Left ventricle myocardium inferior (tissue), 1 donor: ENCODE measurements around the gene ROBO4. TPM values are rescaled to one million over a fixed set of nuclear protein-coding genes. Genes with fewer than 3 reads are reported as not detected.
A peak's percentile ranks its signal among the peaks of the same experiment; 100 is the strongest.

Source experiments
- DNase-seq: peaks from one replicate; pipeline ENCODE4 v3.0.0-alpha.2; 2020
- H3K27ac ChIP-seq: fragments of 200-600 bp; replicated peaks from 2 replicates; pipeline ENCODE4 v1.8.0; 2021
- H3K27me3 ChIP-seq: fragments of 200-600 bp; 2 replicates; pipeline ENCODE4 v1.8.0; 2021; ENCODE audit warnings: low read depth
- H3K36me3 ChIP-seq: fragments of 200-600 bp; 2 replicates; pipeline ENCODE4 v1.8.0; 2021
- H3K4me1 ChIP-seq: fragments of 200-600 bp; 2 replicates; pipeline ENCODE4 v1.8.0; 2021
- H3K4me3 ChIP-seq: fragments of 200-600 bp; 2 replicates; pipeline ENCODE4 v1.8.0; 2021; ENCODE audit warnings: mild to moderate bottlenecking, moderate library complexity
- H3K9me3 ChIP-seq: fragments of 200-600 bp; replicated peaks from 2 replicates; pipeline ENCODE4 v1.8.0; 2021
- CTCF ChIP-seq: fragments of 200-600 bp; IDR thresholded peaks from 2 replicates; pipeline ENCODE4 v1.8.0; 2021; ENCODE audit warnings: antibody characterized with exemption, mild to moderate bottlenecking, borderline replicate concordance
- intact Hi-C: fragments of 100-400 bp; cut with micrococcal nuclease; formaldehyde crosslinking; loops from one replicate; pipeline ENCODE4 v1.11.0; 2022
- total RNA-seq: library from RNA; stranded (reverse); fragmentation: NEBNext Ultra II Directional; extraction: Animal tissue kit (Norgen Biotek cat#: 25700); gene quantifications from one replicate; pipeline ENCODE4 v1.2.1, GENCODE V29; 2021
- donor health status: DM: no; HTN: yes; CAD: no; lungs with severe emphysema.

Gene ROBO4
- total RNA-seq, 1 donor from 2014 or later, result 20.7 TPM

DNA sequence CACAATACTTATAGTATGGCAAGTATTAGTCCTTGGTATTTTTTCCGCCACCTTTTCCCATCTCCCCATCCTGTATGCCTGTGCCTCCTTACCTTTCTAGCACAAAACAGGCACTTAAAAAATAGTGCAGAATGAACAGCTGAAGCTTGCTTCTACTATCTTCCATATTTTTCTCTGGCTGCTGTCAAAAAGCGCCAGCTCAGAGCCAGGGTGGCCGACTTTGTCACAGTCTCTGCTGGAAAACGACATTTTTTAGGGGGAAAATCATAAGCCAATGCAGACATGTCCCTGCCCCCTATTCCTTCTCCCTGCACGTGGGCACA lies 58.9 kb downstream of the ROBO4 start:
- peak overlapping the region; percentile 60 for H3K4me3 ChIP-seq
- intact Hi-C loops, result loop anchor here (5.0 to 10.0 kb wide), 2 partner anchors 74 to 171 kb away; partner anchors contain the start of gene ESAM
- H3K27me3 ChIP-seq, result peaks cover 76% of the 10 kb centered on the region
- no peak for DNase-seq
- peaks cover 34% of the 10 kb centered on the region for H3K4me1 ChIP-seq
- no peaks in the 10 kb centered on the region for H3K36me3 ChIP-seq
- no peak for TF ChIP-seq CTCF
- no peak overlapping the region for H3K27ac ChIP-seq
- H3K9me3 ChIP-seq, result no peaks in the 10 kb centered on the region

- no peak for DNase-seq
- no peak for TF ChIP-seq CTCF
- Histone ChIP-seq H3K36me3 (no peaks in the 10 kb centered on the region), H3K9me3 (no peaks in the 10 kb centered on the region), H3K27me3 (peaks cover 76% of the 10 kb centered on the region), H3K4me1 (peaks cover 25% of the 10 kb centered on the region), H3K27ac (no peak overlapping the region), H3K4me3 (no peak overlapping the region)
- intact Hi-C loops, result loop anchor here (5.0 to 10.0 kb wide), 2 partner anchors 73 to 170 kb away; partner anchors contain the start of gene ESAM
These were observed 60.2 kb downstream of the ROBO4 start for GRCh38 chr11:124837491-124837856.

DNA sequence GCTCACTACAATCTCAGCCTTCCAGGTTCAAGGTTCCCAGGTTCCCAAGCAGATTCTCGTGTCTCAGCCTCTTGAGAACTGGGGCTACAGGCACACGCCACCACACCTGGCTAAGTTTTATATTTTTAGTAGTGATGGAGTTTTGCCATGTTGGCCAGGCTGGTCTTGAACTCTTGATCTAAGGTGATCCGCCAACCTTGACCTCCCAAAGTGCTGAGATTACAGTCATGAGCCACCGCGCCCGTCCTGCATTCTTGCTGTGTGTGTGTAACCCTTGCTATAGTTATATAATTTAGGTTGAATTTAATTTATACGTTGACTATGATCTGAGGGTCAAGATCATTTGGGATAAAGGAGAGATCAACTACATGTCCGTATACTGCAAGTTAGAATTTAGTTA lies 61.7 kb downstream of the ROBO4 start:
- Histone ChIP-seq H3K36me3 (no peaks in the 10 kb centered on the region), H3K4me3 (peak overlapping the region; percentile 59), H3K27ac (no peak overlapping the region), H3K9me3 (no peaks in the 10 kb centered on the region), H3K27me3 (peaks cover 74% of the 10 kb centered on the region), H3K4me1 (peaks cover 25% of the 10 kb centered on the region)
- intact Hi-C loops, result loop anchor here (5.0 to 10.0 kb wide), 2 partner anchors 71 to 169 kb away; partner anchors contain the start of gene ESAM
- no peak for DNase-seq
- TF ChIP-seq CTCF, result no peak

GRCh38 chr11:124834526-124835180 lies 63.0 kb downstream of the ROBO4 start:
- intact Hi-C loops, result loop anchor here (5.0 to 10.0 kb wide), 2 partner anchors 70 to 167 kb away; partner anchors contain the start of gene ESAM
- no peak overlapping the region for H3K27ac ChIP-seq
- DNase-seq, result no peak
- no peaks in the 10 kb centered on the region for H3K9me3 ChIP-seq
- H3K36me3 ChIP-seq, result no peaks in the 10 kb centered on the region
- TF ChIP-seq CTCF, result no peak
- H3K27me3 ChIP-seq, result peaks cover 61% of the 10 kb centered on the region
- peaks cover 19% of the 10 kb centered on the region for H3K4me1 ChIP-seq
- no peak overlapping the region for H3K4me3 ChIP-seq

Other genes starting within 250 kb of the ROBO4 start
- 68.8 TPM for gene SIAE, start 224.1 kb downstream of the ROBO4 start, total RNA-seq
- 3.0 TPM for gene SPA17, start 224.0 kb downstream of the ROBO4 start, total RNA-seq
- gene NRGN, start 157.9 kb downstream of the ROBO4 start, total RNA-seq, result 5.0 TPM
- 1.2 TPM for gene VSIG2, start 145.6 kb downstream of the ROBO4 start, total RNA-seq
- gene ESAM, start 135.6 kb downstream of the ROBO4 start, total RNA-seq, result 40.0 TPM
- 2.7 TPM for gene MSANTD2, start 97.5 kb downstream of the ROBO4 start, total RNA-seq
- 3.9 TPM for gene ROBO3, start 32.4 kb downstream of the ROBO4 start, total RNA-seq
- not detected for gene HEPN1, start 21.4 kb upstream of the ROBO4 start, total RNA-seq
- not detected for gene HEPACAM, start 38.2 kb upstream of the ROBO4 start, total RNA-seq
- 0.25 TPM for gene CCDC15, start 56.3 kb upstream of the ROBO4 start, total RNA-seq
- 2.4 TPM for gene SLC37A2, start 165.4 kb upstream of the ROBO4 start, total RNA-seq
- gene TMEM218, start 213.8 kb upstream of the ROBO4 start, total RNA-seq, result 6.2 TPM